DMS 273 treated with DMSO at 0.1 percent for 48 hours (cell line): ENCODE results near the gene TMPRSS5.

Experiments used
- DNase-seq: peaks from one replicate; lab custom pipeline; 2025; lab: John Stamatoyannopoulos, UW

The TMPRSS5 gene

GRCh38 chr11:113667801-113668200 is 38.3 kb downstream of the TMPRSS5 start:
- DNase-seq: no peak

- no peak for DNase-seq
These were observed 39.5 kb downstream of the TMPRSS5 start for GRCh38 chr11:113666584-113666983.

- DNase-seq: no peak
These were observed 41.0 kb downstream of the TMPRSS5 start for GRCh38 chr11:113664981-113665710.

GRCh38 chr11:113664069-113664980 is 41.8 kb downstream of the TMPRSS5 start:
- no peak for DNase-seq

- DNase-seq: no peak
These were observed 42.5 kb downstream of the TMPRSS5 start for GRCh38 chr11:113663567-113663966.

- no peak for DNase-seq
These were observed 50.3 kb downstream of the TMPRSS5 start for GRCh38 chr11:113655771-113656170.

GRCh38 chr11:113651023-113651422 is 55.1 kb downstream of the TMPRSS5 start:
- DNase-seq: no peak

GRCh38 chr11:113649311-113649710 is 56.8 kb downstream of the TMPRSS5 start:
- DNase-seq: no peak

GRCh38 chr11:113647856-113648255 is 58.3 kb downstream of the TMPRSS5 start:
- no peak for DNase-seq

- DNase-seq: no peak
These were observed 59.0 kb downstream of the TMPRSS5 start for GRCh38 chr11:113647108-113647507.

- no peak for DNase-seq
These were observed 60.3 kb downstream of the TMPRSS5 start for GRCh38 chr11:113645593-113646349.

- no peak for DNase-seq
These were observed 61.5 kb downstream of the TMPRSS5 start for GRCh38 chr11:113644605-113645004.

GRCh38 chr11:113643701-113644100 is 62.4 kb downstream of the TMPRSS5 start:
- DNase-seq: no peak

- no peak for DNase-seq
These were observed 63.0 kb downstream of the TMPRSS5 start for GRCh38 chr11:113643006-113643585.

GRCh38 chr11:113642090-113642489 is 64.0 kb downstream of the TMPRSS5 start:
- no peak for DNase-seq

GRCh38 chr11:113638376-113638775 is 67.7 kb downstream of the TMPRSS5 start:
- no peak for DNase-seq

GRCh38 chr11:113637636-113638035 is 68.5 kb downstream of the TMPRSS5 start:
- DNase-seq: no peak
